ENCODE data around the gene RASAL3. TPM values are rescaled to one million over a fixed set of nuclear protein-coding genes. Genes with fewer than 3 reads are reported as not detected.
A peak's percentile ranks its signal among the peaks of the same experiment; 100 is the strongest.

RASAL3 gene
- total and polyA plus RNA-seq, 2 of the 4 experiments (the other 2 are of a cell fraction), result 0.07 TPM; not detected in 1

DNA sequence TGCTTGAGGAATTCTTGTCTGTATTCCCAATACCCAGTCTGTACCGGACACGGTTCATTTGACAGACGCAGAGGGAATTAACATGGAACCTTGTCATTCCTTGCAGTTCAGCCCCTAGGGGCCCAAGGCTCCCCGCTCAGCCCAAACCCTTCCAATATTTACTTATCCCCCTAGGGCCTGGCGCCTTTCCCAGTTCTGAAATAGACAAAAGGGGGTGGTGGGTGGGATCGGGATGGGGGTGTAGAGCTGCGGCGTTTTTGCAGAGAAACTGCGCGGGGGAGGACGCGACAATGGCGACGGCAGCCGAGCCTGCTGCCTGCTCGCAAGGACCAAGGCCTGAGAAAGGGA lies 46.1 kb downstream of the RASAL3 start:
- Histone ChIP-seq H3K9ac (ENCODE audit: low read depth, low read length) (peak overlapping the region; percentile 82), H2BK15ac (ENCODE audit: low read depth, low read length) (no peak overlapping the region), H4K20me1 (ENCODE audit: insufficient read depth, low read length) (peaks cover 67% of the 10 kb centered on the region), H3K4ac (ENCODE audit: low read depth, low read length) (peak overlapping the region; percentile 88), H3K23ac (ENCODE audit: low read depth, low read length) (peak overlapping the region; percentile 77), H2AFZ (replicated peaks; ENCODE audit: low read length, poor library complexity) (peak overlapping the region; percentile 93), H3K9me3 (ENCODE audit: control insufficient read depth, insufficient read depth, low read length) (peaks cover 3% of the 10 kb centered on the region; the same call in 1 of the 2 replicates), H3K14ac (replicated peaks; ENCODE audit: low read depth, low read length) (peak overlapping the region; percentile 86), H3K79me1 (ENCODE audit: low read depth in 1 of 2, low read length in 2 of 2) (peaks cover 0 to 40% of the 10 kb centered on the region in 2 experiments; a peak in 2 of 4 replicates), H3K18ac (ENCODE audit: low read depth, low read length) (no peak overlapping the region; the same call in 1 of the 2 replicates), H4K5ac (ENCODE audit: low read depth, low read length) (peak overlapping the region; percentile 8; the same call in 1 of the 2 replicates), H3K4me1 (ENCODE audit: control insufficient read depth, insufficient read depth, low read length) (peaks cover 15% of the 10 kb centered on the region), H2BK5ac (ENCODE audit: low read depth, low read length, poor library complexity, severe bottlenecking) (peak overlapping the region; percentile 85), H2AK9ac (replicated peaks; ENCODE audit: low read depth, low read length, poor library complexity) (peak overlapping the region; percentile 99), H3K4me2 (ENCODE audit: low read depth, low read length) (peak overlapping the region; percentile 96), H3K4me3 (ENCODE audit: insufficient read depth, low read depth, low read length) (peak overlapping the region; percentile 69), H3K27me3 (ENCODE audit: control insufficient read depth, insufficient read depth, low read length) (no peaks in the 10 kb centered on the region), H3K36me3 (ENCODE audit: control insufficient read depth, insufficient read depth, low read length) (peaks cover 17% of the 10 kb centered on the region; the same call in 1 of the 2 replicates), H2BK120ac (ENCODE audit: low read depth, low read length) (0 out of 2 replicates have a peak overlapping the region, but pooled peaks have one; percentile 35), H3K9me1 (ENCODE audit: insufficient read depth, low read length) (peaks cover 18% of the 10 kb centered on the region), H2AK5ac (ENCODE audit: low read depth, low read length) (peak overlapping the region; percentile 46), H3K27ac (ENCODE audit: insufficient read depth, low read length) (peak overlapping the region; percentile 85), H2BK20ac (ENCODE audit: low read depth, low read length) (no peak overlapping the region), H4K8ac (ENCODE audit: low read depth in 2 of 2, low read length in 2 of 2) (peak overlapping the region; percentile 4 to 86; a peak in 2 of 4 replicates), H4K91ac (ENCODE audit: insufficient read depth, low read depth, low read length) (peak overlapping the region; percentile 57), H3K56ac (ENCODE audit: extremely low read depth, insufficient read depth, low read length) (peak overlapping the region; percentile 37; the same call in 1 of the 2 replicates)
- no TSS peak for BruUV-seq (replicated peaks)
- ChIA-PET POLR2A (ENCODE audit: unreplicated experiment) (interaction anchor here (1.1 to 1.3 kb wide), 2 partner anchors 14 to 38 kb away, joined by 3 to 4 read pairs; no protein-coding TSS in a partner anchor), CTCF (interaction anchor here (0.8 to 1.5 kb wide), 4 partner anchors 13 to 155 kb away, joined by 3 to 7 read pairs (median 4); no protein-coding TSS in a partner anchor)
- no peak for TF ChIP-seq ELK1 (IDR thresholded peaks at IDR 0.05; ENCODE audit: borderline replicate concordance, low read depth, low read length)
- ATAC-seq (ENCODE audit: low read depth) (peak; percentile 2), DNase-seq (no peak)
- dilution Hi-C loops (cut with HindIII; ENCODE audit: low sequenced_read_pairs, unreplicated experiment) (no loop called here), intact Hi-C loops (cut with micrococcal nuclease) (loop anchor here (1.0 to 10.0 kb wide), 3 partner anchors 27 to 243 kb away; partner anchors contain the start of gene AKAP8), in situ Hi-C loops (cut with MboI; ENCODE audit: low sequenced_read_pairs) (loop anchor here (25.0 kb wide), 1 partner anchor 769 kb away; the partner anchor contains the start of genes AP1M1 and FAM32A)
- 0% methylated on average over 11 of the region's 16 CpGs; no CpG with 5 or more reads in 1 of the 2 experiments for WGBS, 2 experiments (ENCODE audit: extremely low coverage in 2 of 2, insufficient read length in 1 of 2)
